ENCODE data around the gene DYNLL2.

- TF ChIP-seq, protein P1, sequence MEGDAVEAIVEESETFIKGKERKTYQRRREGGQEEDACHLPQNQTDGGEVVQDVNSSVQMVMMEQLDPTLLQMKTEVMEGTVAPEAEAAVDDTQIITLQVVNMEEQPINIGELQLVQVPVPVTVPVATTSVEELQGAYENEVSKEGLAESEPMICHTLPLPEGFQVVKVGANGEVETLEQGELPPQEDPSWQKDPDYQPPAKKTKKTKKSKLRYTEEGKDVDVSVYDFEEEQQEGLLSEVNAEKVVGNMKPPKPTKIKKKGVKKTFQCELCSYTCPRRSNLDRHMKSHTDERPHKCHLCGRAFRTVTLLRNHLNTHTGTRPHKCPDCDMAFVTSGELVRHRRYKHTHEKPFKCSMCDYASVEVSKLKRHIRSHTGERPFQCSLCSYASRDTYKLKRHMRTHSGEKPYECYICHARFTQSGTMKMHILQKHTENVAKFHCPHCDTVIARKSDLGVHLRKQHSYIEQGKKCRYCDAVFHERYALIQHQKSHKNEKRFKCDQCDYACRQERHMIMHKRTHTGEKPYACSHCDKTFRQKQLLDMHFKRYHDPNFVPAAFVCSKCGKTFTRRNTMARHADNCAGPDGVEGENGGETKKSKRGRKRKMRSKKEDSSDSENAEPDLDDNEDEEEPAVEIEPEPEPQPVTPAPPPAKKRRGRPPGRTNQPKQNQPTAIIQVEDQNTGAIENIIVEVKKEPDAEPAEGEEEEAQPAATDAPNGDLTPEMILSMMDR (IDR thresholded peaks at IDR 0.05), result no peak
- TF ChIP-seq POLR2A (IDR thresholded peaks at IDR 0.05), result no peak
- TF ChIP-seq EP300 (IDR thresholded peaks at IDR 0.05), result no peak
Measured at GRCh38 chr17:58051468-58051867, 31.8 kb upstream of the DYNLL2 start.

Data from ovary (tissue), 3 donors.